Uterus (tissue), 2 donors: ENCODE results near the gene FOXS1.

Source experiments
- CTCF ChIP-seq, 4 experiments: fragments of 200-600 bp in 2 of 4; fragments of 450-650 bp in 2 of 4; sonication (generic) in 2 of 4; IDR thresholded peaks; one replicate each; pipeline ENCODE4 v1.5.1; 2016 to 2019; ENCODE audit warnings: antibody characterized with exemption in 4 of 4, mild to moderate bottlenecking in 2 of 4, moderate library complexity in 1 of 4
- POLR2A ChIP-seq, 2 donors: fragments of 450-650 bp; IDR thresholded peaks; one replicate each; pipeline ENCODE4 v1.6.1; 2016; ENCODE audit warnings: antibody characterized with exemption in 2 of 2, mild to moderate bottlenecking in 1 of 2, moderate library complexity in 1 of 2

- TF ChIP-seq CTCF (IDR thresholded peaks at IDR 0.05) (no peak), POLR2A (IDR thresholded peaks at IDR 0.05) (no peak)
Measured at GRCh38 chr20:31830406-31830981, 14.9 kb downstream of the FOXS1 start.
